Measurements from ENCODE around the gene FREM1.

Gene FREM1

DNA sequence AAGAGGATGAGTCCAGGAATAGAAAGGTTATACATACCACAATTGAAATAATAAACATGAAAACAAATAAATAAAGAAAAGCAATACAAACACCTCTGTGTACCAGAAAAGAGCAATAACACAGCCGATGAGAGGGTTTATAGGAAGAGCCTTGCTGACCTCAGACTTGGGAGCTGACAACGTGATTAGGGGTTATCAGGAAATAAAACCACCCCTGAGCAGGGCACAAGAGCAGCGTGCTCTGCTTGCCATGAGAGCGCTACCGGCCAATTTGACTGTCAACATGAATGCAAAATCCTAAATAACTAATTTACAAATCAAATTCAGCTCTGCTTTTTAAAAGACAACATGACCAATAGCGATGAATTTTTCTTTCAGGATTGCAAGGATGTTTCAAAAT, 2.6 kb upstream of the FREM1 start:
- ChIA-PET POLR2A (no interaction called here), CTCF (no interaction called here)
- no peak for DNase-seq (ENCODE audit: extremely low spot score)
- TF ChIP-seq FOXK2 (IDR thresholded peaks at IDR 0.05) (no peak), HDGF (IDR thresholded peaks at IDR 0.05; ENCODE audit: borderline replicate concordance) (no peak), L3MBTL2 (conservative IDR thresholded peaks at IDR 0.05) (no peak), LEF1 (IDR thresholded peaks at IDR 0.05; ENCODE audit: borderline replicate concordance) (no peak), ZNF384 (IDR thresholded peaks at IDR 0.05) (no peak), BHLHE40 (IDR thresholded peaks at IDR 0.05; ENCODE audit: borderline replicate concordance) (no peak), SUZ12 (IDR thresholded peaks at IDR 0.05) (no peak), NFRKB (IDR thresholded peaks at IDR 0.05) (no peak), TARDBP (IDR thresholded peaks at IDR 0.05) (no peak), CTBP1 (IDR thresholded peaks at IDR 0.05; ENCODE audit: borderline replicate concordance) (no peak), SP1 (IDR thresholded peaks at IDR 0.05) (no peak), ELF4 (IDR thresholded peaks at IDR 0.05) (no peak), FOXM1 (IDR thresholded peaks at IDR 0.05; ENCODE audit: borderline replicate concordance) (no peak), ARNT (IDR thresholded peaks at IDR 0.05) (no peak), FOXA1 (IDR thresholded peaks at IDR 0.05) (no peak)
- TF ChIP-seq, protein P1, sequence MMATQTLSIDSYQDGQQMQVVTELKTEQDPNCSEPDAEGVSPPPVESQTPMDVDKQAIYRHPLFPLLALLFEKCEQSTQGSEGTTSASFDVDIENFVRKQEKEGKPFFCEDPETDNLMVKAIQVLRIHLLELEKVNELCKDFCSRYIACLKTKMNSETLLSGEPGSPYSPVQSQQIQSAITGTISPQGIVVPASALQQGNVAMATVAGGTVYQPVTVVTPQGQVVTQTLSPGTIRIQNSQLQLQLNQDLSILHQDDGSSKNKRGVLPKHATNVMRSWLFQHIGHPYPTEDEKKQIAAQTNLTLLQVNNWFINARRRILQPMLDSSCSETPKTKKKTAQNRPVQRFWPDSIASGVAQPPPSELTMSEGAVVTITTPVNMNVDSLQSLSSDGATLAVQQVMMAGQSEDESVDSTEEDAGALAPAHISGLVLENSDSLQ (IDR thresholded peaks at IDR 0.05), result no peak

DNA sequence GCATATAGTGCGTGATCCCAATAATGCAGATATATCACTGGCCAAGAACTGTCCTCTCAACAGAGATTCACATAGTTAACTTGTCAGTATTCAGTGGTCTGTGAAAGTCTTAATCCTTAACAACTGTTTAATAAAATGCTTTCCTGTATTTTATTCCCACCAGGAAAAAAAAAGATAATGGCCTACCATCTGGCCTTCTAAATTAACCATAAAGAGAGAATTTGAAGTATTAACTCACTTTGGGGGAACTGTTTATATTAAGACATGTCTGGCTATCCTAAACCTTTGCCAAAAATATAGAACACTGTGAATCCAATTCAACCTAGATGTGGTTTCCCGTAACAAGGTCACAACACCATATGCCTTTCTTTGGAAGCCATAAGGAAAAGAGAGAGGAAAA, 818 bp upstream of the FREM1 start:
- DNase-seq (ENCODE audit: extremely low spot score), result no peak
- ChIA-PET POLR2A (no interaction called here), CTCF (interaction anchor here (0.6 kb wide), 1 partner anchor 220 kb away, joined by 3 read pairs; no protein-coding TSS in a partner anchor)
- TF ChIP-seq FOXM1 (IDR thresholded peaks at IDR 0.05; ENCODE audit: borderline replicate concordance) (no peak), L3MBTL2 (conservative IDR thresholded peaks at IDR 0.05) (no peak), HDGF (IDR thresholded peaks at IDR 0.05; ENCODE audit: borderline replicate concordance) (no peak), FOXK2 (IDR thresholded peaks at IDR 0.05) (no peak), CTBP1 (IDR thresholded peaks at IDR 0.05; ENCODE audit: borderline replicate concordance) (no peak), SUZ12 (IDR thresholded peaks at IDR 0.05) (no peak), ELF4 (IDR thresholded peaks at IDR 0.05) (no peak), LEF1 (IDR thresholded peaks at IDR 0.05; ENCODE audit: borderline replicate concordance) (no peak), TARDBP (IDR thresholded peaks at IDR 0.05) (no peak), ARNT (IDR thresholded peaks at IDR 0.05) (no peak), ZNF384 (IDR thresholded peaks at IDR 0.05) (no peak), SP1 (IDR thresholded peaks at IDR 0.05) (no peak), NFRKB (IDR thresholded peaks at IDR 0.05) (no peak), BHLHE40 (IDR thresholded peaks at IDR 0.05; ENCODE audit: borderline replicate concordance) (no peak), FOXA1 (IDR thresholded peaks at IDR 0.05) (no peak)
- TF ChIP-seq, protein P1 (IDR thresholded peaks at IDR 0.05), result no peak

DNA sequence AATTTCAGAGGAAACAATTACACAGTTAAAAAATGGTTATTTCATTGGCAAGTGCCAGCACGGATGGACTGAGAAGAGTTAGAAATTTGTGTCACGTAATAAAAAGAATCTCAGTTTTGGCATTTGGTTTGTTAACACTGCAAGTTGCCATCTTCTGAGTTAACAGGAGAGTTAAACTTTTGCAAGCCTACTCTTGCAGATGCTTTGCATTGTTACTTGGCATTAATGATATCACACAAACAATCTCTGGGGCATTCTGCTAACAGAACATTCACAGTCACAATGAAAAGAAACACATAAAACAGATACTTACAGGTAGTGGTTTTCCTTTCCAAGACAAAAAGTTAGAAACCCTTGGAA, 647 bp downstream of the FREM1 start:
- TF ChIP-seq TARDBP (IDR thresholded peaks at IDR 0.05), result no peak
- no peak for TF ChIP-seq FOXM1 (IDR thresholded peaks at IDR 0.05; ENCODE audit: borderline replicate concordance)
- no peak for TF ChIP-seq CTBP1 (IDR thresholded peaks at IDR 0.05; ENCODE audit: borderline replicate concordance)
- no peak for TF ChIP-seq L3MBTL2 (conservative IDR thresholded peaks at IDR 0.05)
- no peak for TF ChIP-seq ARNT (IDR thresholded peaks at IDR 0.05)
- TF ChIP-seq LEF1 (IDR thresholded peaks at IDR 0.05; ENCODE audit: borderline replicate concordance), result no peak
- TF ChIP-seq SUZ12 (IDR thresholded peaks at IDR 0.05), result no peak
- TF ChIP-seq, protein P1 (IDR thresholded peaks at IDR 0.05), result no peak
- no peak for TF ChIP-seq FOXA1 (IDR thresholded peaks at IDR 0.05)
- ChIA-PET POLR2A (no interaction called here), CTCF (interaction anchor here (1.1 kb wide), 1 partner anchor 227 kb away, joined by 3 read pairs; no protein-coding TSS in a partner anchor)
- DNase-seq (ENCODE audit: extremely low spot score), result no peak

DNA sequence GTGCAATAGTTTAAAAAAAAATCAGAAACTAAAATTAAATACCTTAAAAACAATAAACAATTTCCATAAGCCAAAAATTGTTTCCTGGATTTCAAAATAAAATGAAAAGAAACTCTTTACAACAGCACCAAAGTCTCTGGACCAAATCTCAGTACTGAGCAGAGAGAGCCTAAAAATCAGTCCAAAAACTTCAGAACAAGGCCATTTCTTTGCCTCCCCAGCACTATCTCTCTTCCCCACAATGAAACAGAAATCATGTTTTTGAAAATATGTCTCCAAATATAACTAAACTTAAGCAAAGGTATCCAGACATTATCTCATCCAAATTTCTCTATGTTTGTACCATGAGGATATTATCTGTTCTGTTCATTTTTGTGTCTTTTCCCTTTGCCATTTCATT, 1.0 kb downstream of the FREM1 start:
- no peak for DNase-seq (ENCODE audit: extremely low spot score)
- CTCF ChIA-PET, result no interaction called here
- POLR2A ChIA-PET, result no interaction called here

DNA sequence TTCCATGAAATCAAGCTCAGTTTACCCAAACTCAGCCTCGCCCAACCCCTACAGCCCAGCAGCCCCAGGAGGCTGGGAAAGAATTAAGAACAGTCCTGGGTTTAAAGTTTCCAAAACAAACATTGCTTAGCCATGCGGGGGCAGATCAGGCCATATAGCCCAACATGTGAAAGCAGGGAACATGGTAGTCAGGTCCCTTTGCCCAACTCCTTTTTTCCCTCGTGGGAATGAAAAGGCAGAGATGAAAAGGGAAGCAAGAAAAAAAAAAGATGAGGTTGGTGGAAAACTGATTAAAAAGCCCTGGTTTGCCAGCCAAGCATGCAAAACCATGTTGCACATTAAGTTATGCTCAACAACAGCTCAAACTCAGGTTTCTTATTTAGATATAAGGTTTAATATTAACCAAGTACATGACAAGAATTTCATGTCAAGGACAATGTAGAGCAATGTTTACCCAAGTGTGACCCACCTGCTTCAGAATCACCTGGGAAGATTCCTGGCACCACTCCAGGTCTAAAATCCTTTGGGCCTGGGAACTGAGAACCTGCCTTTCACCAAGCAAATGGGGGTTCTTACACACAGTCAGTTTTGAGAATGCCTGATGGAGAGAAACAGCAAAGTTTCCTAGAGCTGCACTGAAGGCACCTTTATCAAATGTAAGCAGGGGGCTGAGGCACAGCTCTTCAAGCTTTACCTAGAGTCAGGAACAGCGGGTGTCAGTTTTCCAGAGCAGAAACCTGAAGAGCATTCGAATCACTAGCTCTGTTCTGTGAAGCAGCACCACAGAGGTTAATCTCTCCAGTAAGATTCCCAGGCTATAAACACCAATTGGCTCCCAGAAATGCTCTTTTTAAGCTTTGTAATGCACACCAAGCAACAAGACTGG, 1.7 kb downstream of the FREM1 start:
- CTCF ChIA-PET, result interaction anchor here (0.6 kb wide), 1 partner anchor 379 kb away, joined by 4 read pairs; no protein-coding TSS in a partner anchor
- DNase-seq (ENCODE audit: extremely low spot score), result no peak
- TF ChIP-seq SP1 (IDR thresholded peaks at IDR 0.05), result no peak
- TF ChIP-seq TARDBP (IDR thresholded peaks at IDR 0.05), result no peak
- no peak for TF ChIP-seq NFRKB (IDR thresholded peaks at IDR 0.05)
- TF ChIP-seq SUZ12 (IDR thresholded peaks at IDR 0.05), result no peak
- TF ChIP-seq CTBP1 (IDR thresholded peaks at IDR 0.05; ENCODE audit: borderline replicate concordance), result no peak
- no peak for TF ChIP-seq ELF4 (IDR thresholded peaks at IDR 0.05)
- POLR2A ChIA-PET, result no interaction called here

More for the DNA sequence above, 1.0 kb downstream of the FREM1 start:
- TF ChIP-seq CTBP1 (IDR thresholded peaks at IDR 0.05; ENCODE audit: borderline replicate concordance) (no peak), SP1 (IDR thresholded peaks at IDR 0.05) (no peak), ZNF384 (IDR thresholded peaks at IDR 0.05) (no peak), HDGF (IDR thresholded peaks at IDR 0.05; ENCODE audit: borderline replicate concordance) (no peak), BHLHE40 (IDR thresholded peaks at IDR 0.05; ENCODE audit: borderline replicate concordance) (no peak)
- TF ChIP-seq, protein P1 (IDR thresholded peaks at IDR 0.05), result no peak

All from HEK293T (cell line).